Body of pancreas (tissue), 4 donors: ENCODE measurements around the gene ALDH1A3. TPM values are rescaled to one million over a fixed set of nuclear protein-coding genes. Genes with fewer than 3 reads are reported as not detected.

Experiments used
- ATAC-seq: fragments of 150-250 bp; one replicate; pipeline ENCODE4 v1.9.1; 2016
- DNase-seq, 4 donors: peaks; one replicate each; pipeline ENCODE4 v3.0.0-alpha.2; 2019
- H3K27ac ChIP-seq, 4 donors: fragments of 200-600 bp; sonication (generic); 1 replicate in 3 of 4; 2 replicates in 1 of 4; pipeline versions ENCODE4 v1.5.1 to v1.6.1; 2016 to 2019; ENCODE audit warnings: mild to moderate bottlenecking in 1 of 4, mixed read lengths in 1 of 4, moderate library complexity in 1 of 4
- H3K27me3 ChIP-seq, 2 donors: fragments of 200-600 bp; sonication (generic); one replicate each; pipeline ENCODE4 v1.6.0; 2016; ENCODE audit warnings: mild to moderate bottlenecking in 1 of 2
- H3K36me3 ChIP-seq, 2 donors: fragments of 200-600 bp; sonication (generic); replicated peaks in 1 of 2; 2 replicates each; pipeline ENCODE4 v1.5.1; 2016; ENCODE audit warnings: low read depth in 2 of 2; ENCODE audit not compliant: insufficient read depth in 1 of 2
- H3K4me1 ChIP-seq: fragments of 200-600 bp; sonication (generic); one replicate; pipeline ENCODE4 v1.6.0; 2016
- H3K4me3 ChIP-seq, 2 donors: fragments of 200-600 bp; sonication (generic); 1 replicate in 1 of 2; 2 replicates in 1 of 2; pipeline ENCODE4 v1.5.1; 2016 to 2019
- H3K9me3 ChIP-seq, 3 donors: fragments of 200-600 bp; sonication (generic); 1 replicate in 2 of 3; 2 replicates in 1 of 3; pipeline ENCODE4 v1.5.1; 2016
- CTCF ChIP-seq, 7 experiments: fragments of 450-650 bp in 4 of 7; fragments of 200-600 bp in 3 of 7; sonication (generic) in 3 of 7; IDR thresholded peaks; one replicate each; pipeline ENCODE4 v1.5.1; 2016 to 2019; ENCODE audit warnings: antibody characterized with exemption in 7 of 7
- POLR2A ChIP-seq, 3 donors: fragments of 450-650 bp; IDR thresholded peaks; one replicate each; pipeline ENCODE4 v1.6.1; 2016; ENCODE audit warnings: antibody characterized with exemption in 3 of 3, mild to moderate bottlenecking in 2 of 3
- WGBS, 2 donors: methylation state at CpG; one replicate each; pipeline ENCODE4 v1.1.5; 2017; 5-methylcytosine and 5-hydroxymethylcytosine counted together
- intact Hi-C: fragments of 100-400 bp; cut with DNase I; formaldehyde crosslinking; loops from one replicate; pipeline ENCODE4 v1.15.1; 2023
- total RNA-seq, 2 donors: library from RNA; depleted of rRNA; stranded (reverse); fragments of >200 nt; gene quantifications; one replicate each; pipeline ENCODE4 v1.1.0, GENCODE V29; 2016

Gene ALDH1A3
- total RNA-seq, 2 donors from 2014 or later, result 19.5 to 33.9 TPM

- TF ChIP-seq POLR2A (IDR thresholded peaks at IDR 0.05) (no peak), CTCF (IDR thresholded peaks at IDR 0.05) (no peak)
- no peak overlapping the region for H3K4me3 ChIP-seq
Measured at GRCh38 chr15:100898152-100898490, 18.5 kb downstream of the ALDH1A3 start.

GRCh38 chr15:100898661-100899462 lies 19.2 kb downstream of the ALDH1A3 start:
- no peaks in the 10 kb centered on the region for H3K36me3 ChIP-seq
- no peak overlapping the region for H3K4me3 ChIP-seq
- H3K4me1 ChIP-seq, result peaks cover 31% of the 10 kb centered on the region
- WGBS, 2 donors, result 70 to 73% methylated on average over 11 of the region's 11 CpGs
- H3K27me3 ChIP-seq, result no peaks in the 10 kb centered on the region
- H3K9me3 ChIP-seq, result no peaks in the 10 kb centered on the region
- DNase-seq (no peak), ATAC-seq (no peak)
- intact Hi-C loops, result no loop called here
- TF ChIP-seq POLR2A (IDR thresholded peaks at IDR 0.05) (no peak), CTCF (IDR thresholded peaks at IDR 0.05) (no peak)
- no peak overlapping the region for H3K27ac ChIP-seq

More at GRCh38 chr15:100898152-100898490, 18.5 kb downstream of the ALDH1A3 start:
- Histone ChIP-seq H3K27me3 (no peaks in the 10 kb centered on the region), H3K36me3 (no peaks in the 10 kb centered on the region), H3K27ac (no peak overlapping the region), H3K4me1 (peaks cover 27% of the 10 kb centered on the region), H3K9me3 (no peaks in the 10 kb centered on the region)
- intact Hi-C loops, result no loop called here
- DNase-seq, result no peak
- no peak for ATAC-seq
- 82 to 85% methylated on average over 9 of the region's 9 CpGs for WGBS, 2 donors

GRCh38 chr15:100899601-100900000 lies 20.0 kb downstream of the ALDH1A3 start:
- Histone ChIP-seq H3K4me1 (peaks cover 31% of the 10 kb centered on the region), H3K27me3 (no peaks in the 10 kb centered on the region), H3K36me3 (no peaks in the 10 kb centered on the region), H3K27ac (no peak overlapping the region), H3K9me3 (no peaks in the 10 kb centered on the region), H3K4me3 (no peak overlapping the region)
- TF ChIP-seq CTCF (IDR thresholded peaks at IDR 0.05) (no peak), POLR2A (IDR thresholded peaks at IDR 0.05) (no peak)
- no peak for DNase-seq
- ATAC-seq, result no peak
- intact Hi-C loops, result no loop called here
- WGBS, 2 donors, result 72% methylated on average over 5 of the region's 5 CpGs

GRCh38 chr15:100900136-100900794 lies 20.6 kb downstream of the ALDH1A3 start:
- H3K36me3 ChIP-seq, result no peaks in the 10 kb centered on the region
- peak overlapping the region in 3 of 4 donors; percentile 93 to 98 (median 97) for H3K27ac ChIP-seq
- peak; percentile 47 to 74 (median 59) for DNase-seq
- TF ChIP-seq CTCF (IDR thresholded peaks at IDR 0.05) (no peak), POLR2A (IDR thresholded peaks at IDR 0.05) (no peak)
- intact Hi-C loops, result no loop called here
- no peaks in the 10 kb centered on the region for H3K9me3 ChIP-seq
- ATAC-seq, result no peak
- H3K4me1 ChIP-seq, result peaks cover 31% of the 10 kb centered on the region
- no peaks in the 10 kb centered on the region for H3K27me3 ChIP-seq
- 56 to 66% methylated on average over 13 of the region's 13 CpGs for whole genome bisulfite sequencing, 2 donors
- no peak overlapping the region for H3K4me3 ChIP-seq
